NCI-H82 treated with DMSO at 0.1 percent for 48 hours (cell line): ENCODE data around the gene UNCX.

Source experiments
- DNase-seq: peaks from one replicate; lab custom pipeline; 2025; ENCODE audit not compliant: unreplicated experiment; lab: John Stamatoyannopoulos, UW

Gene UNCX

GRCh38 chr7:1242606-1243289 is 10.1 kb downstream of the UNCX start:
- DNase-seq: no peak

GRCh38 chr7:1243290-1243963 is 10.8 kb downstream of the UNCX start:
- no peak for DNase-seq

- DNase-seq: no peak
These were observed 11.3 kb downstream of the UNCX start for GRCh38 chr7:1243964-1244416.

GRCh38 chr7:1244700-1245523 is 12.2 kb downstream of the UNCX start:
- DNase-seq: no peak

GRCh38 chr7:1245524-1246050 is 12.9 kb downstream of the UNCX start:
- no peak for DNase-seq

GRCh38 chr7:1246160-1246870 is 13.6 kb downstream of the UNCX start:
- no peak for DNase-seq

GRCh38 chr7:1246871-1247526 is 14.3 kb downstream of the UNCX start:
- DNase-seq: no peak

GRCh38 chr7:1247527-1248041 is 14.9 kb downstream of the UNCX start:
- no peak for DNase-seq

GRCh38 chr7:1248143-1248915 is 15.7 kb downstream of the UNCX start:
- no peak for DNase-seq

GRCh38 chr7:1248916-1249581 is 16.4 kb downstream of the UNCX start:
- DNase-seq: no peak

- no peak for DNase-seq
These were observed 17.1 kb downstream of the UNCX start for GRCh38 chr7:1249731-1250130.

- DNase-seq: no peak
These were observed 18.2 kb downstream of the UNCX start for GRCh38 chr7:1250901-1251300.

GRCh38 chr7:1251796-1252539 is 19.3 kb downstream of the UNCX start:
- no peak for DNase-seq

- DNase-seq: no peak
These were observed 19.9 kb downstream of the UNCX start for GRCh38 chr7:1252540-1253090.

GRCh38 chr7:1253681-1254181 is 21.1 kb downstream of the UNCX start:
- DNase-seq: no peak

GRCh38 chr7:1254281-1255079 is 21.8 kb downstream of the UNCX start:
- no peak for DNase-seq
